GM21390 (cell line): ENCODE results near the gene CCL26.

ENCODE experiments used
- ATAC-seq: cut with Tn5 transposase; IDR thresholded peaks from one replicate; pipeline ENCODE4 v1.9.1; 2021; ENCODE audit not compliant: unreplicated experiment

Gene CCL26

GRCh38 chr7:75772081-75773077, at the start of gene CCL26:
CCL26 (minus strand) TSS chr7:75772211; CDS start chr7:75772176, 35 bp downstream.
- no peak for ATAC-seq

- ATAC-seq = no peak
Measured at GRCh38 chr7:75820688-75821087, 48.7 kb upstream of the CCL26 start.

- no peak for ATAC-seq
Measured at GRCh38 chr7:75819711-75820110, 47.7 kb upstream of the CCL26 start.

- ATAC-seq = no peak
Measured at GRCh38 chr7:75818472-75818871, 46.5 kb upstream of the CCL26 start.

- ATAC-seq = no peak
Measured at GRCh38 chr7:75817116-75817515, 45.1 kb upstream of the CCL26 start.

GRCh38 chr7:75815418-75816064, 43.5 kb upstream of the CCL26 start:
- ATAC-seq = no peak

- ATAC-seq = no peak
Measured at GRCh38 chr7:75814407-75814947, 42.5 kb upstream of the CCL26 start.

- no peak for ATAC-seq
Measured at GRCh38 chr7:75813781-75814236, 41.8 kb upstream of the CCL26 start, which contains the start of gene CCL24. CCL24 (minus strand) TSS chr7:75813806; CDS start chr7:75813715, 91 bp downstream.

- ATAC-seq = no peak
Measured at GRCh38 chr7:75813084-75813483, 41.1 kb upstream of the CCL26 start.

- ATAC-seq = no peak
Measured at GRCh38 chr7:75811894-75812678, 40.1 kb upstream of the CCL26 start.

- ATAC-seq = no peak
Measured at GRCh38 chr7:75809396-75809795, 37.4 kb upstream of the CCL26 start.

GRCh38 chr7:75808106-75808505, 36.1 kb upstream of the CCL26 start:
- ATAC-seq = no peak

- no peak for ATAC-seq
Measured at GRCh38 chr7:75807452-75807851, 35.4 kb upstream of the CCL26 start.

- ATAC-seq = no peak
Measured at GRCh38 chr7:75806560-75807307, 34.7 kb upstream of the CCL26 start.

GRCh38 chr7:75804705-75805104, 32.7 kb upstream of the CCL26 start:
- no peak for ATAC-seq

GRCh38 chr7:75804004-75804403, 32.0 kb upstream of the CCL26 start:
- ATAC-seq = no peak

GRCh38 chr7:75802552-75802821, 30.5 kb upstream of the CCL26 start:
- ATAC-seq = no peak

GRCh38 chr7:75798770-75799169, 26.8 kb upstream of the CCL26 start:
- ATAC-seq = no peak

- ATAC-seq = no peak
Measured at GRCh38 chr7:75796420-75796819, 24.4 kb upstream of the CCL26 start.

- ATAC-seq = no peak
Measured at GRCh38 chr7:75795831-75796285, 23.8 kb upstream of the CCL26 start.
